IPS-15b (cell line): Measurements from ENCODE around the gene TNFRSF1A.

ENCODE experiments used
- H3K27me3 ChIP-seq: one replicate; pipeline ENCODE4 v1.6.1; 2013; ENCODE audit warnings: low read length; ENCODE audit not compliant: control insufficient read depth, insufficient read depth
- H3K36me3 ChIP-seq: one replicate; pipeline ENCODE4 v1.6.1; 2013; ENCODE audit warnings: low read length; ENCODE audit not compliant: control insufficient read depth, insufficient read depth
- H3K4me1 ChIP-seq: one replicate; pipeline ENCODE4 v1.6.1; 2013; ENCODE audit warnings: mild to moderate bottlenecking, low read length; ENCODE audit not compliant: control insufficient read depth, insufficient read depth
- H3K4me3 ChIP-seq: one replicate; pipeline ENCODE4 v1.5.1; 2013; ENCODE audit warnings: low read depth, low read length
- H3K9ac ChIP-seq: one replicate; pipeline ENCODE4 v1.6.1; 2013; ENCODE audit warnings: low read depth, mild to moderate bottlenecking, low read length
- H3K9me3 ChIP-seq: one replicate; pipeline ENCODE4 v1.6.1; 2013; ENCODE audit warnings: mild to moderate bottlenecking, low read length; ENCODE audit not compliant: control insufficient read depth, insufficient read depth

TNFRSF1A gene

DNA sequence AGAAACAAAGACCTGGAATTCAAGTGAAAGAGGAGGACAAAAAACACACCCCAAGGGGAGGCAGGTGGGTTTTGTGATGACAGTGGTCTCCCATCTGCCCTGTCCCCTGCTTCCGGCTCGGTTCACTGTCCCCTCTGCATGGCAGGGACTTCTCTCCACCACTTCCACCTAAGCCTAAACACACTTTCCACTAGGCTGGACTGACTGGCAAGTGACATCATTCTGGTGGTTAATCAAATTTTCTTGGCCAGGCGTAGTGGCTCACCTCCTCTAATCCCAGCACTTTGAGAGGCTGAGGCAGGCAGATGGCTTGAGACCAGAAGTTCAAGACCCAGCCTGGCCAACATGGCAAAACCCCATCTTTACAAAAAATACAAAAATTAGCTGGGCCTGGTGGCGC lies 19.5 kb downstream of the TNFRSF1A start:
- peaks cover 42% of the 10 kb centered on the region for H3K4me1 ChIP-seq
- no peaks in the 10 kb centered on the region for H3K27me3 ChIP-seq
- H3K9me3 ChIP-seq = no peaks in the 10 kb centered on the region
- no peak overlapping the region for H3K9ac ChIP-seq
- peaks cover 9% of the 10 kb centered on the region for H3K36me3 ChIP-seq
- no peak overlapping the region for H3K4me3 ChIP-seq

- peaks cover 47% of the 10 kb centered on the region for H3K4me1 ChIP-seq
- no peak overlapping the region for H3K9ac ChIP-seq
- H3K27me3 ChIP-seq = no peaks in the 10 kb centered on the region
- H3K4me3 ChIP-seq = no peak overlapping the region
- H3K9me3 ChIP-seq = no peaks in the 10 kb centered on the region
- peaks cover 9% of the 10 kb centered on the region for H3K36me3 ChIP-seq
These were observed 20.0 kb downstream of the TNFRSF1A start for GRCh38 chr12:6321905-6322304.

GRCh38 chr12:6319446-6319845 lies 22.4 kb downstream of the TNFRSF1A start:
- Histone ChIP-seq H3K4me1 (peaks cover 30% of the 10 kb centered on the region), H3K27me3 (no peaks in the 10 kb centered on the region), H3K36me3 (peaks cover 19% of the 10 kb centered on the region), H3K4me3 (no peak overlapping the region), H3K9me3 (no peaks in the 10 kb centered on the region), H3K9ac (no peak overlapping the region)

DNA sequence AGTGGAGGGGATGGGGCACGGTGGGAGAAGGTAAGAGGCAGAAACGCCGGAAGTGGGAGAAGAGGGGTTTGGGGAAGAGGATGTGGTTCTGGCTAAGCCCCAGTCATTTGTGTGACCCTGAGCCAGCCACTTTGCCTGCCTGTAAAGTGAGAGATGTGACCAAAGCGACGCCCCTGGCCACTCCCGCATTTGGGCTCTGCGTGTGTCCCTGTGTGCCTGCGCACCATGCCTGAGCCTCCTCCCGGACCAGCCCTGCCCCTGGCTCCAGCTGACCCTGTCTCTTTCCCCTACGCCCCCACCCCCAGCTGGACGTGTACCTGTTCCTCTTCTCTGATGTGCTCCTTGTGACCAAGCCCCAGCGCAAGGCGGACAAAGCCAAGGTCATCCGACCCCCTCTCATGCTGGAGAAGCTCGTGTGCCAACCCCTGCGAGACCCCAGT lies 23.4 kb downstream of the TNFRSF1A start:
- Histone ChIP-seq H3K9me3 (no peaks in the 10 kb centered on the region), H3K4me1 (peaks cover 23% of the 10 kb centered on the region), H3K36me3 (peaks cover 26% of the 10 kb centered on the region), H3K4me3 (no peak overlapping the region), H3K27me3 (no peaks in the 10 kb centered on the region), H3K9ac (no peak overlapping the region)

GRCh38 chr12:6317693-6318439 lies 24.0 kb downstream of the TNFRSF1A start:
- no peaks in the 10 kb centered on the region for H3K27me3 ChIP-seq
- no peak overlapping the region for H3K4me3 ChIP-seq
- H3K36me3 ChIP-seq = peaks cover 32% of the 10 kb centered on the region
- H3K9me3 ChIP-seq = no peaks in the 10 kb centered on the region
- no peak overlapping the region for H3K9ac ChIP-seq
- peaks cover 19% of the 10 kb centered on the region for H3K4me1 ChIP-seq

- Histone ChIP-seq H3K9ac (no peak overlapping the region), H3K36me3 (peaks cover 33% of the 10 kb centered on the region)
These were observed 24.8 kb downstream of the TNFRSF1A start for GRCh38 chr12:6316921-6317692.

GRCh38 chr12:6315704-6316597 lies 25.9 kb downstream of the TNFRSF1A start:
- Histone ChIP-seq H3K9ac (no peak overlapping the region), H3K36me3 (peaks cover 33% of the 10 kb centered on the region), H3K9me3 (no peaks in the 10 kb centered on the region), H3K27me3 (no peaks in the 10 kb centered on the region), H3K4me1 (peaks cover 18% of the 10 kb centered on the region), H3K4me3 (no peak overlapping the region)

More at GRCh38 chr12:6316921-6317692, 24.8 kb downstream of the TNFRSF1A start:
- Histone ChIP-seq H3K9me3 (no peaks in the 10 kb centered on the region), H3K4me3 (no peak overlapping the region), H3K4me1 (peaks cover 20% of the 10 kb centered on the region), H3K27me3 (no peaks in the 10 kb centered on the region)

- H3K36me3 ChIP-seq = peaks cover 33% of the 10 kb centered on the region
- peaks cover 18% of the 10 kb centered on the region for H3K4me1 ChIP-seq
- no peak overlapping the region for H3K4me3 ChIP-seq
These were observed 26.7 kb downstream of the TNFRSF1A start for GRCh38 chr12:6315184-6315583.

DNA sequence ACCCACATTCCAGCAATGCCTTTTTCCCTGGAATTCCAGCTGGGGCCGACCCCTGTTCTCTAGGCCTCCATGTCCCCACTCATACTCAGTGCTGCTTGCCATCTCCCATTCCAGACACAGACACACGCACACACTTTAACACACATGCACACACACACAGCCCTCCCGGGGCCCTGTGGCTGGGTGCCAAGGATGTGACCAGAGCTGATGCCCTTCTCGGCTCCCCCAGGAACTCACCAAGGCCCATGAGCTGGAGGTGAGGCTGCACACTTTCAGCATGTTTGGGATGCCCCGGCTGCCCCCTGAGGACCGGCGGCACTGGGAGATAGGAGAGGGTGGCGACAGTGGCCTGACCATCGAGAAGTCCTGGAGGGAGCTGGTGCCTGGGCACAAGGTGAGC lies 27.1 kb downstream of the TNFRSF1A start:
- no peak overlapping the region for H3K4me3 ChIP-seq
- H3K27me3 ChIP-seq = peaks cover 3% of the 10 kb centered on the region
- no peak overlapping the region for H3K9ac ChIP-seq
- no peaks in the 10 kb centered on the region for H3K9me3 ChIP-seq
- H3K36me3 ChIP-seq = peaks cover 33% of the 10 kb centered on the region
- H3K4me1 ChIP-seq = peaks cover 18% of the 10 kb centered on the region

More at GRCh38 chr12:6315184-6315583, 26.7 kb downstream of the TNFRSF1A start:
- no peaks in the 10 kb centered on the region for H3K9me3 ChIP-seq
- H3K27me3 ChIP-seq = no peaks in the 10 kb centered on the region
- H3K9ac ChIP-seq = no peak overlapping the region

- Histone ChIP-seq H3K9me3 (no peaks in the 10 kb centered on the region), H3K27me3 (peaks cover 13% of the 10 kb centered on the region), H3K36me3 (peaks cover 29% of the 10 kb centered on the region), H3K4me1 (peaks cover 18% of the 10 kb centered on the region), H3K9ac (no peak overlapping the region), H3K4me3 (no peak overlapping the region)
These were observed 28.4 kb downstream of the TNFRSF1A start for GRCh38 chr12:6313326-6313940.
